Inflammatory macrophage (primary cell): ENCODE data around the gene STOM.

Source experiments
- DNase-seq, 2 donors: peaks; one replicate each; pipeline ENCODE4 v3.0.0-alpha.2; 2020 to 2022

Gene STOM

GRCh38 chr9:121321016-121321503, 49.0 kb downstream of the STOM start:
- no peak for DNase-seq

GRCh38 chr9:121319383-121319780, 50.7 kb downstream of the STOM start:
- no peak for DNase-seq

- DNase-seq = no peak
These were observed 51.2 kb downstream of the STOM start for GRCh38 chr9:121318631-121319382.

GRCh38 chr9:121317737-121318630, 52.1 kb downstream of the STOM start:
- no peak for DNase-seq

GRCh38 chr9:121316852-121317373, 53.1 kb downstream of the STOM start:
- no peak for DNase-seq

GRCh38 chr9:121316378-121316777, 53.7 kb downstream of the STOM start:
- DNase-seq = no peak

- no peak for DNase-seq
These were observed 56.4 kb downstream of the STOM start for GRCh38 chr9:121313458-121314152.

GRCh38 chr9:121312169-121312568, 57.9 kb downstream of the STOM start:
- no peak for DNase-seq

GRCh38 chr9:121310571-121310970, 59.5 kb downstream of the STOM start:
- no peak for DNase-seq

GRCh38 chr9:121309833-121310425, 60.1 kb downstream of the STOM start:
- no peak for DNase-seq

- DNase-seq = no peak
These were observed 60.9 kb downstream of the STOM start for GRCh38 chr9:121309171-121309570.

- no peak for DNase-seq
These were observed 61.3 kb downstream of the STOM start for GRCh38 chr9:121308765-121309164.

GRCh38 chr9:121307976-121308375, 62.1 kb downstream of the STOM start:
- no peak for DNase-seq

- DNase-seq = no peak
These were observed 64.6 kb downstream of the STOM start for GRCh38 chr9:121305269-121305994.

- DNase-seq = no peak
These were observed 65.3 kb downstream of the STOM start for GRCh38 chr9:121304707-121305106.

- no peak for DNase-seq
These were observed 66.3 kb downstream of the STOM start for GRCh38 chr9:121303456-121304451.

- DNase-seq = no peak
These were observed 67.3 kb downstream of the STOM start for GRCh38 chr9:121302786-121303185.

- DNase-seq = no peak
These were observed 67.7 kb downstream of the STOM start for GRCh38 chr9:121302341-121302740.

- no peak for DNase-seq
These were observed 68.2 kb downstream of the STOM start for GRCh38 chr9:121301881-121302286.
